GM12878 (cell line): ENCODE data around the gene MYO7A.

Source experiments
- FOXM1 ChIP-seq: IDR thresholded peaks from 2 replicates; pipeline ENCODE4 v1.6.1; 2012; ENCODE audit warnings: low read depth, mild to moderate bottlenecking, inconsistent platforms, low read length, moderate library complexity
- ZBTB40 ChIP-seq: fragments of 450-650 bp; IDR thresholded peaks from 2 replicates; pipeline ENCODE4 v1.6.1; 2016; ENCODE audit warnings: mild to moderate bottlenecking, moderate library complexity, borderline replicate concordance

GRCh38 chr11:77200351-77201268 lies 72.6 kb downstream of the MYO7A start:
- no peak for TF ChIP-seq FOXM1
- TF ChIP-seq ZBTB40 = no peak
